ENCODE data around the gene CGRRF1.

DNA sequence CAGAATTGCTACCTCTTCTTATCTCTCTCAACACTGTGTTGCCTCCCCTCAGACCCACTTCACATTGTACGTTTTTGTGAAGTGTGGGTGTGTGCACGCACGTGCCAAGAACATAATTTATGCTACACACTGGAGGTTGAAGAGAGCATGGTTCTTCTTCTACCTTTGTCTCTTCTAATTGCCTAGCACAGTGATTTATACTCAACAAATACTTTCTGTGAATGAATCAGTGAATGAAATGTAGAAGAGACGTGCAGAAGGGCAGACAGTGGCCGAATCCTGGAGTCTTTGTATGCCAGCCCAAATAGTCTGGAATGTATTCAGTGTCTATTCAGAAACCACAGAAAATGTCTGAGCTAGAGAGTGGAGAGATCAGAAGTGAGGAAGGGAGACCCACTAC, 52.6 kb downstream of the CGRRF1 start:
- no peak for TF ChIP-seq CTCF (IDR thresholded peaks at IDR 0.05; ENCODE audit: low read length)
- TF ChIP-seq EZH2 (IDR thresholded peaks at IDR 0.05; ENCODE audit: borderline replicate concordance, low read length): no peak

Data from OCI-LY1 (cell line).